Measurements from ENCODE around the gene DEAF1.

DNA sequence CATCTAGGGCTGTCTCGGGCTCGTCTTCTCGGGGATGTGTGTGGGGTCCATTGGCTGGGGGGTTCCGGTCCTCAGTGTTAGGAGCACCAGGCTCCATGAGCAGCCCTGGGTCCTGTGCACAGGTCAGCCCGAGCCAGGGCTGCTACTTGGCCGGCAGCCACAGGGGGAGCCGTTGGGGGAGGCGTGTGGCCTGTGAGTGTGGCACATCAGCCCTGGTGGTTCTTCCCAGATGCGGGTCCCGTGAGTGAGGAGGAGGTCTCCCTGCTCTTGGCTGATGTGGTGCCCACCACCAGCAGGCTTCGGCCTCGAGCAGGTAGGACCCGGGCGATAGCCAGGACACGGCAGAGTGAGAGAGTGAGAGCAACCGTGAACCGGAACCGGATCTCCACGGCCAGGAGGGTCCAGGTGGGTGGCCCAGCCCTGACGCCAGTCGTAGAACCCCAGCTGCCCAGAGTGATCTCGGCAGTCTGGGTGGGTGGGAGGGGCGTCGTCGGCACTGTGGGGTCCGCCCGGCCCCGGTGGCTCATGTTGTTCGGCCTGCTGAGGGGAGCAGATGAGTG lies 97.8 kb downstream of the DEAF1 start:
- TF ChIP-seq, protein P1, sequence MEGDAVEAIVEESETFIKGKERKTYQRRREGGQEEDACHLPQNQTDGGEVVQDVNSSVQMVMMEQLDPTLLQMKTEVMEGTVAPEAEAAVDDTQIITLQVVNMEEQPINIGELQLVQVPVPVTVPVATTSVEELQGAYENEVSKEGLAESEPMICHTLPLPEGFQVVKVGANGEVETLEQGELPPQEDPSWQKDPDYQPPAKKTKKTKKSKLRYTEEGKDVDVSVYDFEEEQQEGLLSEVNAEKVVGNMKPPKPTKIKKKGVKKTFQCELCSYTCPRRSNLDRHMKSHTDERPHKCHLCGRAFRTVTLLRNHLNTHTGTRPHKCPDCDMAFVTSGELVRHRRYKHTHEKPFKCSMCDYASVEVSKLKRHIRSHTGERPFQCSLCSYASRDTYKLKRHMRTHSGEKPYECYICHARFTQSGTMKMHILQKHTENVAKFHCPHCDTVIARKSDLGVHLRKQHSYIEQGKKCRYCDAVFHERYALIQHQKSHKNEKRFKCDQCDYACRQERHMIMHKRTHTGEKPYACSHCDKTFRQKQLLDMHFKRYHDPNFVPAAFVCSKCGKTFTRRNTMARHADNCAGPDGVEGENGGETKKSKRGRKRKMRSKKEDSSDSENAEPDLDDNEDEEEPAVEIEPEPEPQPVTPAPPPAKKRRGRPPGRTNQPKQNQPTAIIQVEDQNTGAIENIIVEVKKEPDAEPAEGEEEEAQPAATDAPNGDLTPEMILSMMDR (IDR thresholded peaks at IDR 0.05), result no peak
- TF ChIP-seq POLR2A (IDR thresholded peaks at IDR 0.05), result no peak
- TF ChIP-seq EP300 (IDR thresholded peaks at IDR 0.05), result no peak
